Right ventricle myocardium inferior (tissue), 1 donor: Measurements from ENCODE around the gene DDX4. TPM values are rescaled to one million over a fixed set of nuclear protein-coding genes. Genes with fewer than 3 reads are reported as not detected.
"Not testable (repeated sequence)": the region's sequence is repeated elsewhere in the genome, so short reads cannot be mapped to it uniquely, and the experiment has no call there.

Experiments
- ATAC-seq: fragments of 200-7000 bp; cut with Tn5 transposase; one replicate; pipeline ENCODE4 v1.9.1; 2020; ENCODE audit warnings: mild to moderate bottlenecking, moderate library complexity
- DNase-seq: peaks from one replicate; pipeline ENCODE4 v3.0.0; 2021; ENCODE audit errors: missing footprints
- intact Hi-C: fragments of 100-400 bp; cut with DNase I; formaldehyde crosslinking; loops from one replicate; pipeline ENCODE4 v1.11.0; 2022
- total RNA-seq: library from RNA; stranded (reverse); fragmentation: NEBNext Ultra II Directional; extraction: Animal tissue kit (Norgen Biotek cat#: 25700); gene quantifications from one replicate; pipeline ENCODE4 v1.2.1, GENCODE V29; 2021
- donor health status: DM: no; HTN: yes; CAD: no; lungs with severe emphysema.

DDX4 gene
- total RNA-seq, 1 donor from 2014 or later, result not detected

- ATAC-seq, result no peak
- no peak for DNase-seq
- intact Hi-C loops, result no loop called here
Observed at GRCh38 chr5:55715519-55716078, 22.3 kb upstream of the DDX4 start.

GRCh38 chr5:55719026-55719425 lies 18.8 kb upstream of the DDX4 start:
- intact Hi-C loops, DNase-seq, ATAC-seq: not testable (repeated sequence)

GRCh38 chr5:55720188-55720703 lies 17.6 kb upstream of the DDX4 start:
- DNase-seq, result no peak
- intact Hi-C loops, result no loop called here
- no peak for ATAC-seq

GRCh38 chr5:55724281-55724680 lies 13.6 kb upstream of the DDX4 start:
- intact Hi-C loops, result no loop called here

GRCh38 chr5:55731848-55732247 lies 6.0 kb upstream of the DDX4 start:
- intact Hi-C loops, result no loop called here
- ATAC-seq (no peak), DNase-seq (no peak)

More at GRCh38 chr5:55724281-55724680, 13.6 kb upstream of the DDX4 start:
- no peak for DNase-seq
- ATAC-seq, result no peak

- intact Hi-C loops, result no loop called here
- DNase-seq (no peak), ATAC-seq (no peak)
Observed at GRCh38 chr5:55732585-55732984, 5.3 kb upstream of the DDX4 start.

- no peak for ATAC-seq
- intact Hi-C loops, result no loop called here
Observed at GRCh38 chr5:55734658-55735057, 3.2 kb upstream of the DDX4 start.

GRCh38 chr5:55742778-55743177 lies 4.9 kb downstream of the DDX4 start:
- no peak for DNase-seq
- ATAC-seq, result no peak
- intact Hi-C loops, result no loop called here

More at GRCh38 chr5:55734658-55735057, 3.2 kb upstream of the DDX4 start:
- no peak for DNase-seq

- DNase-seq (no peak), ATAC-seq (no peak)
- intact Hi-C loops, result no loop called here
Observed at GRCh38 chr5:55747778-55748318, 10.0 kb downstream of the DDX4 start.

- no peak for ATAC-seq
- DNase-seq, result no peak
- intact Hi-C loops, result no loop called here
Observed at GRCh38 chr5:55749387-55749786, 11.5 kb downstream of the DDX4 start.

- no peak for ATAC-seq
- DNase-seq, result no peak
- intact Hi-C loops, result no loop called here
Observed at GRCh38 chr5:55750063-55750462, 12.2 kb downstream of the DDX4 start.

- ATAC-seq, result no peak
- no peak for DNase-seq
Observed at GRCh38 chr5:55750499-55750898, 12.6 kb downstream of the DDX4 start.

GRCh38 chr5:55758231-55758630 lies 20.4 kb downstream of the DDX4 start:
- ATAC-seq (no peak), DNase-seq (no peak)
- intact Hi-C loops, result no loop called here

More at GRCh38 chr5:55750499-55750898, 12.6 kb downstream of the DDX4 start:
- intact Hi-C loops, result no loop called here

- intact Hi-C loops, result no loop called here
- ATAC-seq (no peak), DNase-seq (no peak)
Observed at GRCh38 chr5:55758714-55759113, 20.9 kb downstream of the DDX4 start.

- ATAC-seq, intact Hi-C loops, DNase-seq: not testable (repeated sequence)
Observed at GRCh38 chr5:55761721-55762120, 23.9 kb downstream of the DDX4 start.

GRCh38 chr5:55763746-55764420 lies 26.0 kb downstream of the DDX4 start:
- DNase-seq (no peak), ATAC-seq (no peak)
- intact Hi-C loops, result no loop called here

GRCh38 chr5:55768279-55768678 lies 30.4 kb downstream of the DDX4 start:
- no peak for ATAC-seq
- DNase-seq, result no peak
- intact Hi-C loops, result no loop called here

- intact Hi-C loops, result no loop called here
- DNase-seq (no peak), ATAC-seq (no peak)
Observed at GRCh38 chr5:55771175-55771655, 33.4 kb downstream of the DDX4 start.

- ATAC-seq, result no peak
- no peak for DNase-seq
- intact Hi-C loops, result no loop called here
Observed at GRCh38 chr5:55773057-55773456, 35.2 kb downstream of the DDX4 start.

- DNase-seq (no peak), ATAC-seq (no peak)
- intact Hi-C loops, result no loop called here
Observed at GRCh38 chr5:55777332-55777731, 39.5 kb downstream of the DDX4 start.
